GM18517 (cell line): ENCODE results near the gene SLC37A1.
"Not testable (repeated sequence)": the region's sequence is repeated elsewhere in the genome, so short reads cannot be mapped to it uniquely, and the experiment has no call there.

ENCODE experiments used
- ATAC-seq: cut with Tn5 transposase; IDR thresholded peaks from one replicate; pipeline ENCODE4 v1.9.1; 2021; ENCODE audit warnings: mild to moderate bottlenecking, moderate library complexity; ENCODE audit not compliant: unreplicated experiment

Gene SLC37A1

DNA sequence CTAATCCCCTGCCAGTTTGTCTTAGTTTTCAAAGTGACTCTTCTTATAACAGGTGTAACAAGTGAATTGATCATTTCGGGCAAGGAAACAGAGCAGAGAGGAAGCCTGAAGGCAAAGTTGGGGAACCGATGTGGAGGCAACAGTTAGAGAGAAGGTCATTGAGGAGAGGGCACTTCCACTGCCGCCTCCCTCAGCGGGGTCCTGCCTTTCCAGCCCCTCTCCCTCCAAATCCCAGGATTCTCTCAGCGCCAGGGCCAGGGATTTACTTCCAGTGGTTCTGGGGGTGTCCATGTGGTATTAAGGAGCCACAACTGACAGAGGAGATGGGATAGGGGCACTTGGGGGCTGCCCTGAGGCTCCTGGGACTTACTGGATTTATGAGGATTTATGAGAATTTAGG is 100.1 kb downstream of the SLC37A1 start:
- no peak for ATAC-seq

DNA sequence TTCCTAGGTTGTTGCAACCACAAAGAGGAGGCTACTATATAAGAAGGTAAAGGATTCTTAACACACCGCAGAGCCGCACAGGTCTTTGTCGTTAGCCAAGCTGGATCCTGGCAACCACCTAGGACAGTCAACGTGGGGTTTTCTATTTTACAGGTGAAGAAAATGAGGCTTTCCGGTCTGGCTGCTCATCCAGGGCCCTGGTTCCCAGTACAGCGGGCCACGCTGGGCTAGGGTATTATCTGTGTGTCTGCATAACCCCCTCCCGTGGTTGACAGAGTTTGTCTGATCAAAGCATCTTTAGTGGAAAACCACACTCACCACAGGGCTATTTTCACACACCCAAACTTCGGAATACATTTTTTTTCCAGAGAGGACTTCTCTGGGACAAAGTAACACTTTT is 100.7 kb downstream of the SLC37A1 start:
- ATAC-seq: no peak

DNA sequence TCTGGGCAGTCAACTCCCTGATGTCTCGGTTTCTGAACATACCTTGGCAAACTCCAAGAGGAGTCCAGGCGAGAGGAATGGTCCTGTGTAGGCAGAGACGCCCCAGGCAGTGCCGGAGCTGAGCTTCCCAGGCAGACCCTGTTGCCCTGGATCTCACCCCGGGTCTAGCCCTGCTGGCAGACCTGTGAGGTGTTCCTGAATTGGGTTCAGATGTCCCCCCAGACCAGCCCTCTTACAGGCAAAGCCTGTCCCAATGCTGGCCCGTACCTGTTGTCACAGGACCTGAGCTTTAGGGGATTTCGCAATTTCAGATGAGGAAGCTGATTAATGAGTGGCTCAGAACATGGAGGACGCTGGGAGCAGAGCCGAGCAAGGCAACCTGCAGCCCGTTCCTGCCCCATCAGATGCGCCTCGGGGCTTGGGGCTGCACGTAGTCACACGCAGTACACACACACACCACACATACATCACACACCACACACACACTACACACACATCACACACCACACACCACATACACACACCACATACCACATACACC is 101.2 kb downstream of the SLC37A1 start:
- no peak for ATAC-seq

DNA sequence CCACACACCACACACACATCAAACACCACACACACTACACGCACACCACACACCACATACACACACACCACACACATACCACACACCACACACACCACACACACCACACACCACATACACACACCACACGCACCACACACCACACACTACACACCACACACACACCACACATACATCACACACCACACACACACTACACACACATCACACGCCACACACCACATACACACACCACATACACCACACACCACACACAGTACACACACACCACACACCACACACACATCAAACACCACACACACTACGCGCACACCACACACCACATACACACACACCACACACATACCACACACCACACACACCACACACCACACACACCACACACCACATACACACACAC is 101.7 kb downstream of the SLC37A1 start:
- ATAC-seq: not testable (repeated sequence)

DNA sequence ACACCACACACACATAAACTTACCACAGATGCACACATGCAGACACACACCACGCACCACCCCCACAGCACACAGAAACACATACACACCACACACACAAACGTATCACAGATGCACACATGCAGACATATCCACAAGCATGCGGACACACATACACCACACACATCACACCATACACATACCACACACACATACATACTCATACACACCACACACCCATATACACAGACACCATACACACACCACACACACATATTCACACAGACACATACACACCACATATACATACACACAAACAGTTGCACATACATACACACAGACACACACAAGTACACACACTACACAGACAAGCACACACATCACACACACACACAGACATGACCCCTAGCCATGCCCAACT is 102.3 kb downstream of the SLC37A1 start:
- ATAC-seq: no peak

DNA sequence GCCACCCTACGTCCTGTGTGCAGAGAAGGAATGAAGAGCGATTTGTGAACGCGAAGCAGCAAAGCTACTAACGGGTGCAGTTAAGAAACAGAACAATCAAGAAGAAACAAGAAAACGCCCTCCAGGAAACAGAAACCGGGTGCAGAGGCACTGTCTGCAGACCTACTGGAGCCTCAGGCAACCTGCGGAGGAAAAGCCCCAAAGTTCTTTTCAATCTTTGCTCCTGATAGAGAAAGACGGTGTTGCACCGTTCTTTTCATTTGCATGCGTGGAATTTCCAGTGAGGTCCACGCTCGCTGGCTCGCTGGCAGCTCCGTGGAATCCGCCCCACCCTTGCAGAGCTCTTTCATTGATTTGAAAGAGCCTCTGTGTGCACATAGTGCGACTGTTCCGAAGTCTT is 102.8 kb downstream of the SLC37A1 start:
- no peak for ATAC-seq

DNA sequence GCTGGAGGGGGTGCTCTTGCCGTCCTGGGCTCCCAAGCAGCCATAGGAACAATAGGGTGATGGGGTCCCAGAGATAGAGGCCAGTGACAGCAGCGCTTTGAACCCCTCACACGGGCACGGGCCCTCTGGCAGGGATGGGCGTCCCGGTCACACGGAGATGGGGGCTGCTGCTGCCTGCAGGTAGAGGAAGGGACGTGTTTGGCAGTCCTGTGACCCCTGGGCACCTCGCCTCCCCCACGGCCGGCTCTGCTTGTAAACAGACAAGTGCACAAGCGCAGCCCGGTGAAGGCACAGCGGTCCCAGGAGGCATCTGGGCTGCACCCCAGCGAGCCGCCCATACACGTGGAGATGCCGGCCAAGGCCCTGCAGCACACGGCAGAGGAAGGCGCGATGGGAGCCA is 103.3 kb downstream of the SLC37A1 start:
- no peak for ATAC-seq

DNA sequence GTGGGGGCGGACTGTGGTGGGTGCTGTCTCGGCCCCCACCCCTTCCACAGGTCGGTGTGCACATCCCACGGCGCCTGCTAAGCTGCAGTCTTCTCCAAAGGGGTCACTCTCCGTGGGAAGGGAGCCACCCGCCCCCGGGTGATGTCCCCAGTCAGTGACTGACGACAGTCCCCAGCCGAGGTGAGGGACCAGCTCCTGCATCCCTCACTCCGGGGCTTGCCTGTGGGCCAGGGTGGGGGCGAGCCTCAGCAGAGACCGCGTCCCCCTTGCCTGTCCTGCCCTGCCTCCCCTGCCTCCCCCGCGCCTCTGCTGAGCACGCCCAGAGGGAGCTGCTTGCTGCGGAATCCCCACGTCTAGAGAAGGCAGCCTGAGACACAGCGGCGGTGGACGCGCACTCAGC is 103.8 kb downstream of the SLC37A1 start:
- no peak for ATAC-seq

DNA sequence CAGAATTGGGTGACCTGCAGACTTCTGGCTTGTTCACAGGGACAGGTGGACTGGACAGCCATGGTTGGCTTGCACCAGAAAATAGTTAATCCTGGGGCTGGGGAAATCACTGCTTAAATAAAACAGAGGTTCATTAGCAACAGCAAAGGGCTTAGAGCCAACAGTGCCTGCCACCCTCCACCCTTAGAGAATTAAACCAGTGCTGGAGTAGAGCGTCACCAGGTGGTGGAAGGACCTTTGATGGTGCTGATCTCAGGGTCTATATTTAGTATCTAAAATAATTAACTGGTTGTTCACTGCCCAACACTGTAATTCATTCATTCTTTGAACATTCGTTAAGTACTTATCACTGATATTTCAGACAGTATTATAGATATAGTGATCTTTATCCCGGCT is 105.1 kb downstream of the SLC37A1 start:
- no peak for ATAC-seq

DNA sequence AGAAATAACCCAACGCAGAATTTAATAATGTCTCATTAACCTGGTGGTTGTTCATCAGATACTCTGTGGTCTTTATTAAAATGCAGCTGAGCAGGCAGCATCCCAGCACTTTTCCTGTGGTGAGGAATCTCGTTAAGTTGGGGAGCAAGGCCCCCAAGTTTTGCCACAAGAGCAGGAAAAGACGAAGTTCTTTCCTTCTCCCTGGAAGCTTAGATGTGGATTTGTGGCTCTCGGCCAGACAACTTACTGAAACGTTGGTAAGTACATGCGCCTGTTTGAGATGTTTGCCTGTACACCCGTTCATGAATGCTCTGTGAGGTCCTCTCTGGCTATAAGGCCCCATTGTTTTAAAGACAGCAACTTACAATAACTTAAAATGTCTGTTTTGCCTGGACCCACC is 105.5 kb downstream of the SLC37A1 start:
- no peak for ATAC-seq

DNA sequence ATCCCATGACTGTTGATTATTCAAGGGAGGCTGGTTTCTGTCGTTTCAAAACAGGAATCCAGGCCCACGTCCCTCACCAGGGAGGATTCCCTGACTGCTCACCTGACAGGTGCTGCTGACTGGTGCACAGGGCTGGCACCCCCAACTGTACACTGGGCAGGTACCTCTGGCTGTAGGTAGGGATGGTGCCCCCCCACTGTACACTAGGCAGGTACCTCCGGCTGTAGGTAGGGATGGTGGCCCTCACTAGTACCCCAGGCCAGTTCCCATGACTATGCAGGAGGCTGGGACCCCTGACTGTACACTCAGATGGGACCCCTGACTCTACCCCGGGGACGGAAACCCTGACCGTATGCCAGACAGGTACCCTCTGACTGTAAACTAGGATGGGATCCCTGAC is 106.2 kb downstream of the SLC37A1 start:
- no peak for ATAC-seq

DNA sequence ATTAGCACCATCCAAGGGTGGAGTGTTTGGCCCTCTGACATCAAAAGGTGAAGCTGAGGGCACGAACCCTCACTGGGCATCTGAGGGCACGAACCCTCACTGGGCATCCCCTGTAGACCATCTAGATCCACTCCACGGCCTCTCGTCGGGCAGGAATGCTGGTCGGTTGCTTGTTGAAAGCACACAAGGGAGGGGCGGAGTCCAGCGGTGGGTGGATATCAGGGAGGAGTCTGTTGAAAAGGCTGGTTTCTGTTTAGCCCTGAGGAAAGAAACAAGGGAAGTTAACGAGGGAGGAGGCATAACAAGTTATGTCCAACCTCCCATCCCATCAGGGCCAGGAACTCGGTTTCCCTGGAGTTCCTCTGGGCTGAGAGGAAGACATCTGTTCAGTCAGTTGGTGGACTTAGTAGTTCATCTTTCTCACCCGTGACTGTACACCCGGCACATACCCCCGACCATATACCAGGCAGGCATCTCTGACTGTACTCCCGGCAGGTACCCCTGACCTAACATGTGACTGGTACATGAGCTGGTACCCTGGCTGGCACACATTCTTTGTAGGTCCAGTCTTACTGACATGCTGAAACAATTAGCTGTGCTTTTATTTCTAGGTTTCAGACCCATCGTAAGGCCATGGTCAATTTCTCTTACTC is 107.6 kb downstream of the SLC37A1 start:
- no peak for ATAC-seq

DNA sequence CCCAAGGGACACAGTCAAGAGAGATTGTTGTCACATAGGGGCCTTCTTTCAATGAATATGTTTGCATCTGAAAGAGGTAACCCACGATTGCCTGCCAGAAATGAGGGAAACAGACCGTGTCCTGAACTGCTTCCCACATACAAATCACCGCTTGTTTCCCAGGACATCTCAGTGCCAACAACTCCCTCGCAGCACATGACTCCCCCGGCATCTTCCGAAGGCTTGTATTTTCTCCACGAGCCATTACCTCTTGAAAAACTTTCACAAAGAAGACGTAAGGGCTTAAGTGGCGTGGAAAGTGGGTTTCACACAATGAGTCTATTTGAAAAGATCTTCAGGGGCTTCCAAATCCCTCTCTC is 108.1 kb downstream of the SLC37A1 start:
- no peak for ATAC-seq

DNA sequence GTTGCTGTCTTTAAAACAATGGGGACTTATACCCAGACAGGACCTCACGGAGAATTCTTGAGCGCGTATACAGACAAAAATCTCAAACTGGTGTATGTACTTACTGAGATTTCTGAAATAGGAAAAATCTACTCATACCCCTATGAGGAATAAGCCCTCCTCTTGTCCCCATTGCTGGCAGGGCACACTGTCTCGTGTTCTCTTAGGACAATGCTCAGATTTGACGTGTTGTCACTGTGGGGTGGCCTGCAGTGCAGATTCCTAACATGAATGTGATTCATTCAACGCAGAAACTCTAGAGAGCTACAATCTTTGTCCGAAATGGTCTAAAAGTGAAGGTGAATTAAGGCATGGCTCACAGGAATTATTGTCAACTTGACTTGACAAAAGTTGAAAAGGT is 108.6 kb downstream of the SLC37A1 start:
- no peak for ATAC-seq

DNA sequence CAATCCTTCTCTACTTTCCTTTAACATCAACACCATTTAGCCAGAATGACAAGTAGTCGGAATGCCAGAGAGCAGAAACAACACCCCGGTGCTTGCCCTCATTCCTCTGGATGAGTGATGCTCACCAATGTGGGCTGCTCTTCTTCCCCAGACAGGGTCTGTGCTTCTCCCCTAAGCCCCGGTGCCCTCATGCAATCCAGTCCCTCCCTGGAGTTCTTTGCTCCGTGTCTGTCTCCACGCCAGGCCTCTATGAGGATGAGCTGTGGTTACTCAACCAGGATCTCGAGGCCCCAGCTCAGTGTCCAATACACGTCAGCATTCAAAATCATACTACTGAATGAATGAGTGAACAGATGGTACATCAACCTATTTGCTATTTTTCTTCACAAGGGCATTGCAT is 110.0 kb downstream of the SLC37A1 start:
- no peak for ATAC-seq

DNA sequence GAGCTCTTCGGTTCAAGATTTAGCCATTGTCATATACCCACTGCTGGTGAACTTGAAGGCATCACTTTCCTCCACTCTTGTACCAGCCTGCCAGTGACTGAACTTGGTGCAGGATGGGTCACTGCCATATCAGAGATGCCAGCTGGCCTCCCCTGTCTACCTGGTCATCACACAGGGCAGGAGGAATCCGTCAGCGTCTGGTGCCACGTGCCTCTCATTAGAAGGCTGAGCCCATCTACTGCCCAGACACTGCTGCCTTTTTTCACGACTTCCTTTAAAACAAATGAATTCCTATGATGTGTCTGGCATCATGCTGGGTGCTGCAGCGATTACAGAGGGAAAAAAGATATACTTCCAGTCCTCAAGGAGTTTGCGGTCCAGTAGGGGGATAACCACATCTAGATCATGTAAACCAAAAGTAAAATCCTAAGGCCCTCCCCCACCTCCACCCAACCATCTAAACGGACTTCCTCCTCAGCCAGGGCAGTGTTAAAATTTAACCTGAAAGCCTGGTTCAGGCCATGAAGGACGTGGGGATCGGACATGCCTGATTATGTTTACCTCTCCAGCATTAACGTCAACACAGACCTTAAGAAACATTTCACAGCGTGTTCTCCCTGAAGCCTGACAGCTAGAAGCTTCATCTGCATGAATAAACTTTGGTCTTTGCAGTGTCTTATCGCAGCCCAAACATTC is 110.6 kb downstream of the SLC37A1 start:
- no peak for ATAC-seq

DNA sequence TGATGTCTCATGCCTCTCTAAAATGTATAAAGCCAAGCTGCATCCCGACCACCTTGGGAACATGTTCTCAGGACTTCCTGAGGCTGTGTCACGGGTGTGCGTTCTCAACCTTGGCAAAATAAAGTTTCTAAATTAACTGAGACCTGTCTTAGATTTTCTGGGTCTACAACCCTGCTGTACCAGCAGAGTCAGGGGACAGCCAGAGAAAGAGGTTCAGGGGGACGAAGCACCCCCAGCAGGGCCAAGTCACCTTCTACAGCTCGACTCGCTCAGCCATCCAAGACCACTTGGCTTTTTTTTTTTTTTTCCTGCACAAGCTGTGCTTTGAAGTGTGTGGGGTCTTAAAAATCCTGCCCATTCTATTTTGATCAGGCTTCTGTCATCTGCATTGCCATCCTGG is 111.3 kb downstream of the SLC37A1 start:
- no peak for ATAC-seq

DNA sequence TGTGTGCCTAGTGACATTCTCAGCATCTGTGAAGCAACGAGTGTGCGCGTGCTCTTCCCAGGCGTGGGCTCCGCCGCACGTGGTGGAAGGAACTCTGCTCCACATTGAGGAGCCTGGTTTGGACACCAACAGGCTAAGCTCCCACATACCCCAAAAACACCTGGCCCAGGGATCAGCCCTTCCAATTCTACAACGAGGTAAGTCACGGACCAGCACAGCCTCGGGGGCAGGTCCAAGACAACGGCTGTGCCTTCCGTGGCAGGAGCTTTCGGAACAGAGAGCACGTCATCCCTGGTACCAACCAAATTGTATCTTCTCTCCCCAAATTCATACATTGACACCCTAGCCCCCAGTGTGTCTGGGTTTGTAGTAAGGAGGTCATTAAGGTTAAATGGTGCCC is 112.5 kb downstream of the SLC37A1 start:
- no peak for ATAC-seq

DNA sequence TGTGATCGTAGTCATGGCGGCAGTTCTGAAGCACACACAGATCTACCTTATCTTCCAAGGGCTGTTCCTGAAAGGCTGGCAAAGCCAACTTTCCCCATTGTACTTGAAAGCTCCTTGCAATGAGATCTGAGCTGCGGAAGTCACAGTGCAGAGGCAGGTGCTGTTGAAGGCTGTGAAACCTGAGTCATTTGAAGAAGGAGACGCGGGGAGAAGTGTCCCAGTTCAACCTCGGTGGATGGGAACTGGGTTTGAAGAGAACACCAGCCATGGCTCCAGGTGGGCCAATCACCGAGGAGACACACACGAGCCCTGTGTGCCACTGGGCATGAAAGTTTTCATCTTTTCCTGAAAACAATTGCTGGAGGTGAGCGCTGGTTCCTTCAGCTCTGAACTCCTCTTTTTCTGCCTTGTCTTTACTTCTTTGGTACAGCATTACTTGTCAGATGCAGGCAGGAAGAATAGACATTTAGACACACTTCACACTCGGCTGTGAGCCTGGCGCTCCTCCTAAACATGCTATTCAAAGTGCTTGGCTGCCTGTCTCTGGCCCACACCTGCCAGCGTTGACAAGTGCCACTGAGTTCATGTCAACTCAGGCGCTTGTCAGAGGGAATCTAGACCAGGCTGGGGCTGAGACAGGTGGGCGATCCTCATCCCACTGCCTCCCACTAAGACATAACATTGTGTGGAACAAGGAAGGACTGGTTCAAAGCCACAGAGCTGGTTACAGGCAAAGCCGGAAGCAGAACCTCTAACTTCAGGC is 114.1 kb downstream of the SLC37A1 start:
- no peak for ATAC-seq

DNA sequence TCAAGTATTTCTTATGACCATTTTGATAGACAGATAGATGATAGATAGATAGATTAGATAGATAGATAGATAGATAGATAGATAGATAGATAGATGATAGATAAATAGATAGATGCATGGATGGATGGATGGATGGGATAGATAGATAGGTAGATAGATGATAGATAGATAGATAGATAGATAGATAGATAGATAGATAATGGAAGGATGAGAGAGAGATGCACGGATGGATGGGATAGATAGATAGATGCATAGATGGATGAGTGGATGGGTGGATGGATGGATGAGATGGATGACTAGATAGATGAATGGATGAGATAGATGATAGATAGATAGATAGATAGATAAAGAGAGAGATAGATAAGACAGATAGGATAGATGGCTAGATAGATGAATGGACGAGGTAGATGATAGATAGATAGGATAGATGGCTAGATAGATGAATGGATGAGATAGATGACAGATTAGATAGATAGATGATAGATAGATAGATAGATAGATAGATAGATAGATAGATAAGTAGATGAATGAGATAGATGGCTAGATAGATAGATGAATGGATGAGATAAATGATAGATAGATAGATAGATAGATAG is 114.9 kb downstream of the SLC37A1 start:
- not testable (repeated sequence) for ATAC-seq

DNA sequence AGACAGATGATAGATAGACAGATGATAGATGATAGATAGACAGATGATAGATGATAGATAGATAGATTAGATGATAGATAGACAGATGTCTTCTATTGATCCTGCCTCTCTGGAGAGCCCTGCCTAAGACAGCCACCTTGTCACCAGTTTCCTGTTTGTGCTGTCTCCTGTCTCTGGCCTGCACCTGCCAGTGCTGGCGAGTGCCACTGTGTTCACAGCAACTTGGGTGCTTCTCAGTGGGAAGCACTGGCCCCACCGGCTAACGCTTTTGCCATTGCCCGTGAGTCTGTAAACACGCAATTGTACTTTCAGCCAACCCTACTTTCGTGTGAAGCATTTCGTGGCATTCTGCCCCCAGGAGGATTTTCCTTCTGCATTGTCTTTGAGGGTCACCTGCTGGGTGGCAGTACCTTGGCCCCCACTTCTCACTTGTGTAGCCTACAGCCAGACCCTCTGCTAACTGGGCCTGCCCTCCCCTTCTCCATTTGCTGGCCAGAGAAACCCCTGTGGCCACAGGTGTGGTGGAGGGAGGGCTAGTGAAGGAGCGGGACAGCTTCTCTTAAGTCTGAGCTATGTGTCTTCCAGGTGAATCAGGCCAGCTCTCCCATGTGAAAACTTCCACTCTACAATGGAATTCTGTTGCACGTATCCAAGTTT is 116.4 kb downstream of the SLC37A1 start:
- ATAC-seq: no peak
